Neutrophil (primary cell): ENCODE results near the gene MEF2B.

Source experiments
- H3K27ac ChIP-seq: fragments of 200-600 bp; sonication (generic); 2 replicates; pipeline ENCODE4 v1.5.1; 2016; ENCODE audit warnings: mild to moderate bottlenecking, moderate library complexity
- H3K27me3 ChIP-seq: fragments of 200-600 bp; sonication (generic); 2 replicates; pipeline ENCODE4 v1.6.0; 2016; ENCODE audit warnings: mild to moderate bottlenecking
- H3K36me3 ChIP-seq: fragments of 200-600 bp; sonication (generic); 2 replicates; pipeline ENCODE4 v1.5.1; 2017
- H3K4me1 ChIP-seq, 2 experiments: fragments of 200-600 bp in 1 of 2; sonication (generic) in 1 of 2; 1 replicate in 1 of 2; 2 replicates in 1 of 2; pipeline versions ENCODE4 v1.5.1 to v1.6.1; 2013 to 2016; ENCODE audit warnings: low read depth in 1 of 2, low read length in 1 of 2, mild to moderate bottlenecking in 1 of 2, moderate library complexity in 1 of 2; ENCODE audit not compliant: control insufficient read depth in 1 of 2, insufficient read depth in 1 of 2
- H3K4me3 ChIP-seq, 2 experiments: fragments of 200-600 bp in 1 of 2; sonication (generic) in 1 of 2; 1 replicate in 1 of 2; 2 replicates in 1 of 2; pipeline ENCODE4 v1.5.1; 2013 to 2016; ENCODE audit warnings: low read depth in 1 of 2, low read length in 1 of 2, mild to moderate bottlenecking in 1 of 2, moderate library complexity in 1 of 2
- H3K9me3 ChIP-seq: fragments of 200-600 bp; sonication (generic); 2 replicates; pipeline ENCODE4 v1.5.1; 2016
- CTCF ChIP-seq: fragments of 200-600 bp; sonication (generic); IDR thresholded peaks from 2 replicates; pipeline ENCODE4 v1.5.1; 2016; ENCODE audit warnings: antibody characterized with exemption

MEF2B gene

GRCh38 chr19:19214159-19214490 is 44.1 kb upstream of the MEF2B start:
- H3K36me3 ChIP-seq = no peaks in the 10 kb centered on the region
- no peaks in the 10 kb centered on the region for H3K9me3 ChIP-seq
- TF ChIP-seq CTCF = no peak
- H3K27me3 ChIP-seq = peaks cover 98% of the 10 kb centered on the region
- no peak overlapping the region for H3K4me3 ChIP-seq
- H3K4me1 ChIP-seq = no peaks in the 10 kb centered on the region
- H3K27ac ChIP-seq = no peak overlapping the region

GRCh38 chr19:19213426-19214158 is 43.5 kb upstream of the MEF2B start:
- Histone ChIP-seq H3K9me3 (no peaks in the 10 kb centered on the region), H3K4me3 (no peak overlapping the region), H3K27me3 (peaks cover 98% of the 10 kb centered on the region), H3K36me3 (no peaks in the 10 kb centered on the region), H3K4me1 (no peaks in the 10 kb centered on the region), H3K27ac (no peak overlapping the region)
- TF ChIP-seq CTCF = no peak

DNA sequence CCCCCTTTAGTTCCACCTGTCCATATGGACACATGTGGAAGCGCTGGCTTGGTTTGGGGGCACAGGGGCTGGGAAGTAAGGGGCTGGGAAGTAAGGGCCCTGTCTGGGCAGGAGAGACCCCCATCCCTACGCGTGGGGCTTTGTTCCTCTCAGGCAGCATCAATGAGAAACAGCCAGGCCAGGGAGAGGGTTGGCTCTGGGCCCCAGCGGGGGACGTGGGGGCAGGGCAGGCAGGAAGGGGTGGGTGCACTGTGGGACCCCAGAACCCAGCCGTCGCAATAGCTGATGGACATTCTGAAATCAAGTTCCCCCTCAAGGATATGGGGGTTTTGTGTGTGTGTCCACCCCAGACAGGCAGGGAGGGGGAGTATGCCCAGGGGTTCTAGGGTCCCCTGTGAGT is 42.9 kb upstream of the MEF2B start:
- H3K4me1 ChIP-seq = no peaks in the 10 kb centered on the region
- no peak overlapping the region for H3K4me3 ChIP-seq
- no peak for TF ChIP-seq CTCF
- H3K9me3 ChIP-seq = no peaks in the 10 kb centered on the region
- H3K27me3 ChIP-seq = peaks cover 100% of the 10 kb centered on the region
- H3K36me3 ChIP-seq = no peaks in the 10 kb centered on the region
- no peak overlapping the region for H3K27ac ChIP-seq

DNA sequence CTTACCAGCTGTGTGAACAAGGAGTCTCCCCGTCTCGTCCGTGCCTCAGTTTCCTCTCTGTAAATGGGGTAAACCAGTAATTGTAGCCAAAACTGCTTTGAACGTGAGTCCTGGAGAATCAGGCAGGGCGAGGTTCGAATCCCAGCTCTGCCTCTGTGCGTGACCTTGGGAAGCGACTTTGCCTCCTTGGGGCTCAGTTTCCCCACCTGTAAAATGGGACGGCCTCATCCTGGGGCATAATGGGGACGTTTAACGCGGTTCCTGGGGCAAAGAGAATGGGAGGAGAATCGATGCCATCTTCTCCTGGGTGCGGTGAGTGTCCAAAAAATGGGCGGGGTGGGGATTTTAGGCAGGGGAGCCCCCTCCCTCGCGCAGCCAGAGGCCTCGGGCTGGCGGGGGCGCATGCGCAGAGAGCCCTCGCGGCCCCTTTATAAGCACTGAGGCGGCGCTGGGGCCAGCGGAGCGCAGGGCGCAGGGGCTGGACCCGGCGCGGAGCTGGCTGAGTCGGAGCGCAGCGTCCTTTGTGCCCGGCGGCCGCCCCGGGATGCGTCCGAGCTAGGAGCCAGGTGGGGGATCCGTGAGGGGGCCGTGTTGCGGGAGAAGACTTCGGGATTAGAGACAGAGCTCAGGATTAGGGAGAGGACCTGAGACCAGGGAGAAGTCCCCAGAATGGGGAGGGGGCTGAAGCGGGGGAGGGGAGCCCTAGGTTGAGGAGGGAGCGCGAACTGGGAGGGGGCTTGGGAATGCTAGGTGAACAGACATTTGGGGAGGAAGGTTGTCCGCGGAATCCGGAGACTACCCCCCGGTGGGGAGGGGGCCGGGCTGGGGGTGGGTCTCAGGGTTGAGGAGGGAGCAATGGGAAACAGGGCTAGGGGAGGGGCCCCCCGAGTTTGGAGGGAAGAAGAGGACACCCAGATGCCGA is 41.7 kb upstream of the MEF2B start, which contains the start of gene NCAN:
Gene NCAN, plus strand, starts transcription at position 460 of the 922 bp plus-strand sequence. CDS start 4,996 bp downstream, outside the sequence.
- H3K4me3 ChIP-seq = no peak within 1 kb of the TSS
- H3K9me3 ChIP-seq = no peaks in the 10 kb centered on the region
- peaks cover 98% of the 10 kb centered on the region for H3K27me3 ChIP-seq
- no peak for TF ChIP-seq CTCF
- no peaks in the 10 kb centered on the region for H3K36me3 ChIP-seq
- no peak within 1 kb of the TSS for H3K27ac ChIP-seq
- no peaks in the 10 kb centered on the region for H3K4me1 ChIP-seq

DNA sequence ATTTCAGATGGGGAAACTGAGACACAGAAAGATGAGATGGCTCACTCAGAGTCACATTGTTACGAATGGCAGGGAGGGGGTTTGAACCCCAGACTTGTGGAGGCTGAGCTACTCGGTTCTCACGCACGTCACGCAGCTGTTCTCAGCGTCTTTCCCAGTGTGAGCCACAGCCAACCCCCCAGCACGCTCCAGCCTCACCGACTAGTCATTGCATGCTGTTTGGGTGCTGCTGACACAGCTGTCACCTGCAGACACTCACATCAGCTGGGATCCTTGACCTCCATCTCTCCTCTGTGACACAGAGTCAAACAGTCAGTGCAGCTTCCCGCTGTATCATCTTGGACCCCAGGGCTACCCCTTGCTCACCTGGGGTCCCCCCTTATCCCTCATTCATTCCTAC is 39.3 kb upstream of the MEF2B start:
- Histone ChIP-seq H3K4me1 (no peaks in the 10 kb centered on the region), H3K36me3 (no peaks in the 10 kb centered on the region), H3K27ac (no peak overlapping the region), H3K9me3 (no peaks in the 10 kb centered on the region), H3K27me3 (peaks cover 97% of the 10 kb centered on the region), H3K4me3 (no peak overlapping the region)
- TF ChIP-seq CTCF = no peak
